Measurements from ENCODE around the gene CYRIA. TPM values are rescaled to one million over a fixed set of nuclear protein-coding genes. Genes with fewer than 3 reads are reported as not detected.

The CYRIA gene
- total RNA-seq, result 10 to 100 TPM in 6 of 7 donors, 1 to 10 TPM in 1; 9.7 to 21.3 (median 13.2) TPM
- 10 to 100 TPM in 1 of 2 donors, 1 to 10 TPM in 1; 4.0 to 17.0 TPM for polyA plus RNA-seq
- long read RNA-seq, donor 1, full-length matches to known transcripts, result 8 of 20 reads
- long read RNA-seq, donor 1, partial matches to known transcripts, result 2 of 20 reads
- long read RNA-seq, donor 1, other reads (novel, unspliced or antisense), result 10 of 20 reads
- long read RNA-seq, donor 2, full-length matches to known transcripts, result 1 of 1 reads
- long read RNA-seq, donor 2, partial matches to known transcripts, result 0 of 1 reads
- long read RNA-seq, donor 2, other reads (novel, unspliced or antisense), result 0 of 1 reads
- long read RNA-seq, donor 3, full-length matches to known transcripts, result 10 of 18 reads
- long read RNA-seq, donor 3, partial matches to known transcripts, result 1 of 18 reads
- long read RNA-seq, donor 3, other reads (novel, unspliced or antisense), result 7 of 18 reads

DNA sequence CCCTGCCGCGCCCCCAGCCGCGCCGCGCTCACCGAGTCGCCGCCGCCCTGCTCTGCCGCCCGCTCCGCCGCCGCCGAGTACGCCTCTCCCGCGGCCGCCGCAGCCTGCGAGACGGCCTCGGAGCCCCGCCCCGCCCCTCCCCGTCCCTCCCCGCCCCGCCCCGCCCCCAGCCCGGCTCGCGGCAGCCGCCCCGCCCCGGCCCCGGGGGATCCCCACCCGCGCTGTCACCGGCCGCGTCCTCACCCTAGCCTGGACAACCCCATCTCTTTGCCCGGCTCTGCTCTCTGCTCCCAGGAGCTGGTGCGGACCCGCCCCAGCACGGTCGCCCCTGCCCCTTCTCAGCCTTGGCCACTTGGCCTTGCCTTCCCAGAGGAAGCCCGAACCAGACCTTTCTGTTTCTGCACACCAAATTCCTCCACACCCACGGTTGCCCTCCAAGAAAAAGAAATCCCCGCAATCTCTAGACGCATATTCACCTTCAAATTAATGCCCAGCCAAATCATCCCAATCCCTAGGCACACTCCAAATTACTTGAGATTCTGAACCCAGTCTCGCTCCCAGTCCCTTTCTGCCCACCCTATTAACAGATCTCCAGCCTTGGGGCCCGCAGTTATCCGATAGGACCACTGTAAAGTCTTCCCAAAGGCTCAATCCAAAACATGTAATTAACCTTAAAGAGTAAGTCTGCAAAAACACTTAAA, at the start of gene CYRIA:
Gene CYRIA (minus strand): TSS at position 87 of the 701 bp plus-strand sequence. CDS start 77,715 bp downstream, outside the sequence.
- 3 to 14% (median 9%) methylated on average over 12 to 54 of the region's 54 CpGs for WGBS, 3 donors
- Histone ChIP-seq H3K27me3 (no peaks in the 10 kb centered on the region), H3K27ac (no peak within 1 kb of the TSS), H3K4me1 (ENCODE audit: insufficient read depth) (peaks cover 8% of the 10 kb centered on the region), H3K9me3 (no peaks in the 10 kb centered on the region), H3K4me3 (peak within 1 kb of the TSS; percentile 89), H3K36me3 (no peaks in the 10 kb centered on the region)
- intact Hi-C loops (cut with DNase I), result loop anchor here in 2 of 4 donors (10.0 kb wide), 2 partner anchors 51 to 89 kb away; no protein-coding TSS in a partner anchor
- TF ChIP-seq POLR2A (IDR thresholded peaks at IDR 0.05) (no peak), EP300 (IDR thresholded peaks at IDR 0.05) (no peak)
- TF ChIP-seq, protein P1, sequence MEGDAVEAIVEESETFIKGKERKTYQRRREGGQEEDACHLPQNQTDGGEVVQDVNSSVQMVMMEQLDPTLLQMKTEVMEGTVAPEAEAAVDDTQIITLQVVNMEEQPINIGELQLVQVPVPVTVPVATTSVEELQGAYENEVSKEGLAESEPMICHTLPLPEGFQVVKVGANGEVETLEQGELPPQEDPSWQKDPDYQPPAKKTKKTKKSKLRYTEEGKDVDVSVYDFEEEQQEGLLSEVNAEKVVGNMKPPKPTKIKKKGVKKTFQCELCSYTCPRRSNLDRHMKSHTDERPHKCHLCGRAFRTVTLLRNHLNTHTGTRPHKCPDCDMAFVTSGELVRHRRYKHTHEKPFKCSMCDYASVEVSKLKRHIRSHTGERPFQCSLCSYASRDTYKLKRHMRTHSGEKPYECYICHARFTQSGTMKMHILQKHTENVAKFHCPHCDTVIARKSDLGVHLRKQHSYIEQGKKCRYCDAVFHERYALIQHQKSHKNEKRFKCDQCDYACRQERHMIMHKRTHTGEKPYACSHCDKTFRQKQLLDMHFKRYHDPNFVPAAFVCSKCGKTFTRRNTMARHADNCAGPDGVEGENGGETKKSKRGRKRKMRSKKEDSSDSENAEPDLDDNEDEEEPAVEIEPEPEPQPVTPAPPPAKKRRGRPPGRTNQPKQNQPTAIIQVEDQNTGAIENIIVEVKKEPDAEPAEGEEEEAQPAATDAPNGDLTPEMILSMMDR (IDR thresholded peaks at IDR 0.05), result no peak
- peak; percentile 56 to 77 (median 70) for DNase-seq

DNA sequence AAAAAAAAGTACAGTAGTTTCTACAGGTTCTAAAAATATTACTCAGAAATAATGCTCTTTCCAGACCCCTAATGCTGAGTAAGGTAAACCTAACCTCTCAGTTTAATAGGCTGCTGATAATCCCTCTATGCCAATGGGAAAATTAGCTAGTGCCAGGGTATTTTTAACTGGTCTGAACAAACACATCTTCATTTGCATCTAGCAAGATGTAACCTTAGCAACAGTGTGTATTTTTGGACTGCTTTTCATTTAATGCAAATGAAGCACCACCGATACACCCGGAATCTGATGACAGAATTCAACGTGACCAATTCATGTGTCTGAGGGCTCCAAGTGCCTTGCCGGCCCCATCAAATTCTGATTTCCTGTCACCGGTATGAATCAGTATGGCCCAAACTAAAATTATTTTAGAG, 47.4 kb upstream of the CYRIA start:
- no peak overlapping the region for H3K4me3 ChIP-seq
- no peak for TF ChIP-seq EP300 (IDR thresholded peaks at IDR 0.05)
- TF ChIP-seq, protein P1 (IDR thresholded peaks at IDR 0.05), result no peak
- TF ChIP-seq POLR2A (IDR thresholded peaks at IDR 0.05), result no peak
- H3K9me3 ChIP-seq, result no peaks in the 10 kb centered on the region
- 85 to 91% (median 85%) methylated on average over 5 of the region's 5 CpGs for WGBS, 3 donors
- intact Hi-C loops (cut with DNase I), result no loop called here
- H3K27ac ChIP-seq, result no peak overlapping the region
- no peaks in the 10 kb centered on the region for H3K4me1 ChIP-seq (ENCODE audit: insufficient read depth)
- H3K36me3 ChIP-seq, result no peaks in the 10 kb centered on the region
- no peak for DNase-seq
- H3K27me3 ChIP-seq, result no peaks in the 10 kb centered on the region

DNA sequence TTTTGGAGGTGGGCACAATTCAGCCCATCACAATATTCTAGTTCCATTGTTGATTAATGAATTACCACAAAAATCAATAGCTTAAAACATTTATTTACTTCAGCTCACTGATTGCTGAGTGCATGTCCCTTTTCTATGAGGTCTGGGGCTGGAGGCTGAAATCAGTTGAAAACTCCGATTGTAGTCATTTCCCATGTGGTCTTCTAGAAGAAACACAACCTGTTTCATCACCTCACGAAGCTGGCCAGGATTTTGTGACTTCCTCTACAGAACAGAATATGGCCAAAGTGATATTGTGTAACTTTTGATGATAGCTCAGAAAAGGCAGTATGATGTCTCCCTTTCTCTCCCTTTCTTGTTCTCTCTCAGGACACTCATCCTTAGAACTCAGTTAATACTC, 44.1 kb upstream of the CYRIA start:
- intact Hi-C loops (cut with DNase I), result no loop called here
- no peaks in the 10 kb centered on the region for H3K9me3 ChIP-seq

DNA sequence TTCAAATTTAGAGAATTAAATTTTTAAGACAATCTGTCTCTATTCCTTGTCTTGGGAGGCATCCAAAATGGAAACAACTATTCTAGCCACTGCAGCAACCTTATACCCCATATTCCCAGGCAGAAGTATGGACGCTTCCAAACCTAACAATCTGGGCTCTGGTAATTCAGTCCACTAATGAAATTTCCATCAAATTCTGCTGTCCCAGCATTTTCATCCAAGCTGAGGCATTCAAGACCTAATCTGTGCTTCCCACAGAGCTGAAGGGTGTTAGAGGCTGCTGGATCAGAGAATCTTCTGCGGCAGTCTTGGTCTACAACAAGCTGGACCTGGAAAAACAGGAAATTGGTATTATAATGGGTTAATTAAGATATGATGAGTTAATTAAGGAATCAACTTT, 42.5 kb upstream of the CYRIA start:
- Histone ChIP-seq H3K27ac (no peak overlapping the region), H3K9me3 (no peaks in the 10 kb centered on the region), H3K4me1 (ENCODE audit: insufficient read depth) (no peaks in the 10 kb centered on the region), H3K27me3 (no peaks in the 10 kb centered on the region), H3K4me3 (no peak overlapping the region), H3K36me3 (no peaks in the 10 kb centered on the region)
- intact Hi-C loops (cut with DNase I), result no loop called here
- WGBS, 3 donors, result 88 to 94% (median 94%) methylated on average over 2 of the region's 2 CpGs
- no peak for DNase-seq
- TF ChIP-seq, protein P1 (IDR thresholded peaks at IDR 0.05), result no peak
- TF ChIP-seq POLR2A (IDR thresholded peaks at IDR 0.05), result no peak
- TF ChIP-seq EP300 (IDR thresholded peaks at IDR 0.05), result no peak

More for the DNA sequence above, 44.1 kb upstream of the CYRIA start:
- H3K36me3 ChIP-seq, result no peaks in the 10 kb centered on the region
- no peak for DNase-seq
- 85 to 97% (median 89%) methylated on average over 2 of the region's 2 CpGs for WGBS, 3 donors
- no peaks in the 10 kb centered on the region for H3K27me3 ChIP-seq
- H3K4me1 ChIP-seq (ENCODE audit: insufficient read depth), result no peaks in the 10 kb centered on the region
- TF ChIP-seq EP300 (IDR thresholded peaks at IDR 0.05) (no peak), POLR2A (IDR thresholded peaks at IDR 0.05) (no peak)
- TF ChIP-seq, protein P1 (IDR thresholded peaks at IDR 0.05), result no peak
- H3K4me3 ChIP-seq, result no peak overlapping the region
- no peak overlapping the region for H3K27ac ChIP-seq

Measured in ovary (tissue), 10 donors.